B cell (primary cell): ENCODE data around the gene SLC17A1. TPM values are rescaled to one million over a fixed set of nuclear protein-coding genes. Genes with fewer than 3 reads are reported as not detected.

Experiments used
- ATAC-seq: fragments of 200-7000 bp; cut with Tn5 transposase; one replicate; pipeline ENCODE4 v1.10.0; 2021; ENCODE audit warnings: low read depth, mild to moderate bottlenecking, moderate number of reproducible peaks, moderate library complexity
- CTCF ChIA-PET: fragments of 350-600 bp; sonication (Branson Sonifier 250); formaldehyde crosslinking; loops from one replicate; lab custom pipeline; 2021; ENCODE audit warnings: antibody characterized with exemption, inconsistent platforms; lab: Charles Lee
- POLR2A ChIA-PET: fragments of 350-600 bp; sonication (Branson Sonifier 250); formaldehyde crosslinking; loops from one replicate; lab custom pipeline; 2021; ENCODE audit warnings: antibody characterized with exemption; lab: Charles Lee
- DNase-seq: peaks from one replicate; pipeline ENCODE4 v3.0.0; 2013
- H2AFZ ChIP-seq: 2 replicates; pipeline ENCODE4 v1.6.1; 2012; ENCODE audit warnings: mild to moderate bottlenecking, low read depth, low read length; ENCODE audit not compliant: insufficient read depth, poor library complexity, severe bottlenecking
- H3K27ac ChIP-seq, 2 donors: 1 replicate in 1 of 2; 2 replicates in 1 of 2; pipeline ENCODE4 v1.5.1; 2012 to 2013; ENCODE audit warnings: low read length in 2 of 2, mild to moderate bottlenecking in 2 of 2, moderate library complexity in 1 of 2
- H3K27me3 ChIP-seq, 4 experiments: fragments of 200-600 bp in 1 of 4; sonication (generic) in 1 of 4; replicated peaks in 1 of 4; 1 replicate in 2 of 4; 2 replicates in 2 of 4; pipeline versions ENCODE4 v1.6.1 to v1.7.0; 2013 to 2016; ENCODE audit warnings: low read length in 3 of 4, mild to moderate bottlenecking in 2 of 4, mixed read lengths in 1 of 4, moderate library complexity in 1 of 4; ENCODE audit not compliant: insufficient read depth in 4 of 4, control insufficient read depth in 3 of 4; ENCODE audit errors: control extremely low read depth in 1 of 4
- H3K36me3 ChIP-seq, 2 experiments: replicated peaks in 1 of 2; 1 replicate in 1 of 2; 2 replicates in 1 of 2; pipeline versions ENCODE4 v1.6.1 to v1.7.1; 2013; ENCODE audit warnings: low read length in 1 of 2; ENCODE audit not compliant: insufficient read depth in 2 of 2, control insufficient read depth in 1 of 2; ENCODE audit errors: control extremely low read depth in 1 of 2, extremely low read depth in 1 of 2
- H3K4me1 ChIP-seq, 2 donors: fragments of 200-600 bp in 1 of 2; sonication (generic) in 1 of 2; 1 replicate in 1 of 2; 2 replicates in 1 of 2; pipeline versions ENCODE4 v1.5.1 to v1.6.1; 2013 to 2017; ENCODE audit warnings: low read length in 2 of 2; ENCODE audit not compliant: control insufficient read depth in 2 of 2, insufficient read depth in 2 of 2
- H3K4me2 ChIP-seq: replicated peaks from 2 replicates; pipeline ENCODE3; 2012; ENCODE audit warnings: mild to moderate bottlenecking, low read depth, low read length; ENCODE audit not compliant: poor library complexity, severe bottlenecking
- H3K4me3 ChIP-seq, 5 experiments: fragments of 200-600 bp in 1 of 5; sonication (generic) in 1 of 5; 1 replicate in 3 of 5; 2 replicates in 2 of 5; pipeline versions ENCODE4 v1.5.1 to v1.7.0; 2011 to 2016; ENCODE audit warnings: low read length in 4 of 5, mild to moderate bottlenecking in 4 of 5, low read depth in 2 of 5, control low read depth in 1 of 5, moderate library complexity in 1 of 5; ENCODE audit not compliant: insufficient read depth in 1 of 5; ENCODE audit errors: control extremely low read depth in 1 of 5, extremely low read depth in 1 of 5
- H3K79me2 ChIP-seq: fragments of 200-600 bp; sonication (generic); one replicate; pipeline ENCODE4 v1.6.0; 2016; ENCODE audit warnings: low read length; ENCODE audit not compliant: control insufficient read depth, insufficient read depth
- H3K9ac ChIP-seq: fragments of 200-600 bp; sonication (generic); 2 replicates; pipeline ENCODE4 v1.6.1; 2017; ENCODE audit warnings: mild to moderate bottlenecking, low read length, moderate library complexity
- H3K9me3 ChIP-seq, 3 donors: one replicate each; pipeline versions ENCODE4 v1.6.1 to v1.7.1; 2013; ENCODE audit warnings: low read length in 2 of 3; ENCODE audit not compliant: control insufficient read depth in 2 of 3, insufficient read depth in 1 of 3; ENCODE audit errors: control extremely low read depth in 1 of 3
- H4K20me1 ChIP-seq: 2 replicates; pipeline ENCODE4 v1.6.0; 2012; ENCODE audit warnings: mild to moderate bottlenecking, low read length; ENCODE audit not compliant: insufficient read depth, control insufficient read depth, poor library complexity, severe bottlenecking
- H3K27ac Mint-ChIP-seq: one replicate; pipeline ENCODE4 v1.8.0; 2021; ENCODE audit warnings: mixed read lengths
- H3K27me3 Mint-ChIP-seq: one replicate; pipeline ENCODE4 v1.8.0; 2021; ENCODE audit warnings: mixed read lengths
- H3K4me1 Mint-ChIP-seq: one replicate; pipeline ENCODE4 v1.8.0; 2021; ENCODE audit warnings: mixed read lengths
- H3K4me3 Mint-ChIP-seq: one replicate; pipeline ENCODE4 v1.8.0; 2021; ENCODE audit warnings: mixed read lengths
- H3K9me3 Mint-ChIP-seq: one replicate; pipeline ENCODE4 v1.8.0; 2022; ENCODE audit warnings: mixed read lengths; ENCODE audit not compliant: insufficient read depth
- CTCF ChIP-seq: fragments of 200-600 bp; IDR thresholded peaks from one replicate; pipeline ENCODE4 v1.8.0; 2022; ENCODE audit warnings: antibody characterized with exemption, mild to moderate bottlenecking
- EZH2 ChIP-seq: IDR thresholded peaks from 2 replicates; pipeline ENCODE4 v1.6.1; 2012; ENCODE audit warnings: borderline replicate concordance, low read depth, mild to moderate bottlenecking, moderate library complexity, low read length; ENCODE audit not compliant: insufficient read depth, poor library complexity, severe bottlenecking
- WGBS: methylation state at CpG from one replicate; pipeline ENCODE4 v1.1.5; 2013; ENCODE audit warnings: missing lambda C conversion rate; ENCODE audit not compliant: insufficient coverage; 5-methylcytosine and 5-hydroxymethylcytosine counted together
- intact Hi-C: fragments of 100-400 bp; cut with micrococcal nuclease; formaldehyde crosslinking; loops from one replicate; pipeline ENCODE4 v1.10.0; 2022
- polyA plus RNA-seq: library from polyadenylated mRNA; depleted of rRNA; stranded (reverse); fragments of >200 nt; gene quantifications from 2 replicates; pipeline ENCODE4 v1.2.3, GENCODE V29; 2012
- total RNA-seq, 2 donors: library from RNA; stranded (reverse); fragments of 120-200 nt in 1 of 2; gene quantifications; 1 replicate in 1 of 2; 2 replicates in 1 of 2; pipeline versions ENCODE4 v1.2.3 to v1.2.4, GENCODE V29; 2013 to 2022

Gene SLC17A1
- total and polyA plus RNA-seq, 2 donors (not counting 1 experiment from before 2014, with no cell fraction given): not detected

DNA sequence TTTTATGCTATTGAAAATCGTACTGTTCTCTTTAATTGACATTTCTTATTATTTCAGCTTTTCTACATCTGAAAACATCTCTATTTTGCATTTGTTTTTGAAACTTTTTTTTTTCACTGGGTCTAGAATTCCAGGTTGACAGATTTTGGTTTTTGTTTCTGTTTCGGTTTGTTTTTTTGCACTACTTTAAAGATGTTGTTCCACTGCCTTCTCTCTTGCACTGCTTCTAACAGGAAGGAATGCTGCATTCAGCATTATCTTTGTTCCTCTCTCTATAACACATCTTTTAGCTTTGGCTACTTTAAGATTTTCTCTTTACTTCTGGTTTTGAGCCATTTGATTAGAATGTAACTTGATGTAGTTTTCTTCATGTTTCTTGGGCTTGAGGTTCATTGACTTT lies 20.1 kb upstream of the SLC17A1 start:
- Histone ChIP-seq H3K4me3 (no peak overlapping the region), H3K79me2 (no peaks in the 10 kb centered on the region), H3K4me2 (no peak overlapping the region), H3K36me3 (no peaks in the 10 kb centered on the region), H3K9ac (no peak overlapping the region), H3K27me3 (peaks cover 0 to 2% (median under 1%) of the 10 kb centered on the region in 4 experiments), H3K27ac (no peak overlapping the region), H2AFZ (no peak overlapping the region), H4K20me1 (no peaks in the 10 kb centered on the region), H3K4me1 (no peaks in the 10 kb centered on the region), H3K9me3 (no peaks in the 10 kb centered on the region)
- ChIA-PET CTCF (no interaction called here), POLR2A (no interaction called here)
- intact Hi-C loops: no loop called here
- H3K4me3 Mint-ChIP-seq: no peak overlapping the region
- no peak overlapping the region for H3K27ac Mint-ChIP-seq
- no peaks in the 10 kb centered on the region for H3K9me3 Mint-ChIP-seq
- H3K27me3 Mint-ChIP-seq: peaks cover 18% of the 10 kb centered on the region
- DNase-seq (no peak), ATAC-seq (no peak)
- no peaks in the 10 kb centered on the region for H3K4me1 Mint-ChIP-seq
- no CpG with 5 or more reads among the region's 2 CpGs for WGBS
- no peak for TF ChIP-seq CTCF
- TF ChIP-seq EZH2: no peak

DNA sequence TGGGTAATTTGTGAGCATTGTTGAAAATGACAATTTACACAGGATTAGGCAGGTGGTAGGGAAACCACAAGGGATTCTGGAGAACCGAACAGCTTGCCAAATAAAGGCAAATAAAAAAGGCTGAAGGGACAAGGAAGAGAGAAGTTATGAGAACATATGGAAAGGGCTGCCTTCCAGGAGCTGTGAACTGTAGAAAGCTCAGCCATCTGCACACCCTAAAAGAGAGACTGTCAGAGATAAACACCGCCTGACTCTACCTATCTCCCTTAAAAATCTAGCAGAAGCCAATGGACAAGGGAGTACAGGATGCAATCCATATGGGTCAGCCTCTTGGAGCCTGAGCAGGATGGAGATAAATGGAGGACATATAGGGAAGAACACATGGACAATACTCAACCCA lies 12.7 kb upstream of the SLC17A1 start:
- ChIA-PET CTCF (no interaction called here), POLR2A (no interaction called here)
- Histone ChIP-seq H3K9ac (no peak overlapping the region), H3K4me3 (no peak overlapping the region), H3K27ac (no peak overlapping the region), H4K20me1 (no peaks in the 10 kb centered on the region), H3K4me2 (no peak overlapping the region), H3K79me2 (no peaks in the 10 kb centered on the region), H3K27me3 (peaks cover 0 to 13% (median 3%) of the 10 kb centered on the region in 4 experiments), H3K36me3 (no peaks in the 10 kb centered on the region), H3K4me1 (no peaks in the 10 kb centered on the region), H2AFZ (no peak overlapping the region), H3K9me3 (no peaks in the 10 kb centered on the region)
- TF ChIP-seq CTCF: no peak
- no peak for TF ChIP-seq EZH2
- no peak overlapping the region for H3K27ac Mint-ChIP-seq
- WGBS: 86% methylated on average over 1 of the region's 2 CpGs
- intact Hi-C loops: no loop called here
- peaks cover 26% of the 10 kb centered on the region for H3K27me3 Mint-ChIP-seq
- ATAC-seq: no peak
- no peak overlapping the region for H3K4me3 Mint-ChIP-seq
- peaks cover 2% of the 10 kb centered on the region for H3K9me3 Mint-ChIP-seq
- DNase-seq: no peak
- H3K4me1 Mint-ChIP-seq: no peaks in the 10 kb centered on the region
